Ovary (tissue), 9 donors: Measurements from ENCODE around the gene EFEMP2. TPM values are rescaled to one million over a fixed set of nuclear protein-coding genes. Genes with fewer than 3 reads are reported as not detected.
A peak's percentile ranks its signal among the peaks of the same experiment; 100 is the strongest.
"Not testable (repeated sequence)": the region's sequence is repeated elsewhere in the genome, so short reads cannot be mapped to it uniquely, and the experiment has no call there.

ENCODE experiments used
- DNase-seq, 5 donors: peaks; one replicate each; pipeline ENCODE4 v3.0.0-alpha.2; 2019 to 2020
- H3K27ac ChIP-seq, 2 donors: fragments of 200-600 bp; one replicate each; pipeline versions ENCODE4 v1.5.1 to v1.8.0; 2019 to 2022
- H3K27me3 ChIP-seq: fragments of 200-600 bp; one replicate; pipeline ENCODE4 v1.8.0; 2022
- H3K36me3 ChIP-seq: fragments of 200-600 bp; sonication (generic); one replicate; pipeline ENCODE4 v1.5.1; 2019
- H3K4me1 ChIP-seq: one replicate; pipeline ENCODE4 v1.8.1; 2013; ENCODE audit warnings: mild to moderate bottlenecking, moderate library complexity; ENCODE audit not compliant: insufficient read depth
- H3K4me3 ChIP-seq: fragments of 200-600 bp; sonication (generic); one replicate; pipeline ENCODE4 v1.5.1; 2017
- H3K9me3 ChIP-seq, 2 donors: fragments of 200-600 bp in 1 of 2; sonication (generic) in 1 of 2; one replicate each; pipeline versions ENCODE4 v1.5.1 to v1.8.1; 2013 to 2019; ENCODE audit warnings: mild to moderate bottlenecking in 1 of 2, moderate library complexity in 1 of 2
- EP300 ChIP-seq: sonication (generic); formaldehyde crosslinking; IDR thresholded peaks from one replicate; pipeline ENCODE4 v1.6.1; 2017; ENCODE audit warnings: antibody characterized with exemption
- POLR2A ChIP-seq: fragments of 450-650 bp; IDR thresholded peaks from one replicate; pipeline ENCODE4 v1.6.1; 2017; ENCODE audit warnings: antibody characterized with exemption, mild to moderate bottlenecking, moderate library complexity
- WGBS, 3 donors: extraction: QIAGEN DNeasy Blood & Tissue Kit in 1 of 3; methylation state at CpG; one replicate each; pipeline versions ENCODE4 v1.1.5 to v1.1.7; 2013 to 2017; 5-methylcytosine and 5-hydroxymethylcytosine counted together
- intact Hi-C, 4 donors: fragments of 100-400 bp; cut with DNase I; formaldehyde crosslinking; loops; one replicate each; pipeline versions ENCODE4 v1.11.0 to v1.15.1; 2022 to 2023
- polyA plus RNA-seq, 2 donors: library from polyadenylated mRNA; stranded (reverse); fragments of 200-250 nt in 1 of 2; fragments of 350-450 nt in 1 of 2; fragmentation: Illumina TruSeq in 1 of 2; extraction: RNeasy Lipid Tissue Mini Kit (QIAGEN cat#74804) in 1 of 2; gene quantifications; one replicate each; pipeline ENCODE4 v1.2.3, GENCODE V29; 2013 to 2014
- total RNA-seq, 7 donors: library from RNA; depleted of rRNA in 2 of 7; stranded (reverse); fragments of >200 nt in 2 of 7; fragmentation: NEBNext Ultra II Directional in 3 of 7; extraction: Animal tissue kit (Norgen Biotek cat#: 25700) in 3 of 7; gene quantifications; one replicate each; pipeline versions ENCODE4 v1.1.0 to v1.2.4, GENCODE V29; 2016 to 2023
- TF ChIP-seq, protein P1 (sequence below), 3 donors: fragments of 450-650 bp in 2 of 3; fragments of 200-600 bp in 1 of 3; IDR thresholded peaks; one replicate each; pipeline versions ENCODE4 v1.5.1 to v1.8.0; 2016 to 2022; ENCODE audit warnings: antibody characterized with exemption in 3 of 3, mild to moderate bottlenecking in 1 of 3
- donor health status: DM: no; HTN: no; CAD: no; lungs with moderate emphysema.
- donor health status: DM: no; HTN: no; CAD: no.
- donor health status: Bipolar disorder and iron deficiency.
- donor health status: DM: yes; HTN: yes; CAD: no.
- donor health status: DM: no; HTN: no; CAD: no.
- donor health status: DM: yes; HTN: yes; CAD: no.

EFEMP2 gene
- total and polyA plus RNA-seq, 9 donors = 46.6 to 172 (median 132) TPM

DNA sequence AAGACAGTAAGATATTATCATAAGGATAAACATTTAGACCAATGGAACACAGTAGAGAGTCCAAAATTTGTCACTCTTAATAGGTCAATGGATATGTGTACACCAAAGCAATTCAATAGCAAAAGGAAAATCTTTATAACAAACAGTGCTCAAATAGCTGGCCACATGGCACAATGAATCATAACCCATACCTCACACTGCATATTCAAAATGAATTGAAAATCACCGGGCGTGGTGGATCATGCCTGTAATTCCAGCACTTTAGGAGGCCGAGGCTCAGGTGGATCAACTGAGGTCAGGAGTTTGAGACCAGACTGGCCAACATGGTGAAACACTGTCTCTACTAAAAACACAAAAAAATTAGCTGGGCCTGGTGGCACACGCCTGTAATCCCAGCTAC, 30.5 kb downstream of the EFEMP2 start:
- 95 to 99% (median 95%) methylated on average over 4 of the region's 4 CpGs for WGBS, 3 donors
- Histone ChIP-seq H3K27me3 (no peaks in the 10 kb centered on the region), H3K4me1 (no peaks in the 10 kb centered on the region), H3K36me3 (no peaks in the 10 kb centered on the region), H3K9me3 (no peaks in the 10 kb centered on the region), H3K27ac (no peak overlapping the region), H3K4me3 (no peak overlapping the region)
- TF ChIP-seq POLR2A = no peak
- TF ChIP-seq EP300 = no peak
- TF ChIP-seq, protein P1, sequence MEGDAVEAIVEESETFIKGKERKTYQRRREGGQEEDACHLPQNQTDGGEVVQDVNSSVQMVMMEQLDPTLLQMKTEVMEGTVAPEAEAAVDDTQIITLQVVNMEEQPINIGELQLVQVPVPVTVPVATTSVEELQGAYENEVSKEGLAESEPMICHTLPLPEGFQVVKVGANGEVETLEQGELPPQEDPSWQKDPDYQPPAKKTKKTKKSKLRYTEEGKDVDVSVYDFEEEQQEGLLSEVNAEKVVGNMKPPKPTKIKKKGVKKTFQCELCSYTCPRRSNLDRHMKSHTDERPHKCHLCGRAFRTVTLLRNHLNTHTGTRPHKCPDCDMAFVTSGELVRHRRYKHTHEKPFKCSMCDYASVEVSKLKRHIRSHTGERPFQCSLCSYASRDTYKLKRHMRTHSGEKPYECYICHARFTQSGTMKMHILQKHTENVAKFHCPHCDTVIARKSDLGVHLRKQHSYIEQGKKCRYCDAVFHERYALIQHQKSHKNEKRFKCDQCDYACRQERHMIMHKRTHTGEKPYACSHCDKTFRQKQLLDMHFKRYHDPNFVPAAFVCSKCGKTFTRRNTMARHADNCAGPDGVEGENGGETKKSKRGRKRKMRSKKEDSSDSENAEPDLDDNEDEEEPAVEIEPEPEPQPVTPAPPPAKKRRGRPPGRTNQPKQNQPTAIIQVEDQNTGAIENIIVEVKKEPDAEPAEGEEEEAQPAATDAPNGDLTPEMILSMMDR (IDR thresholded peaks at IDR 0.05) = no peak
- DNase-seq = no peak
- intact Hi-C loops = no loop called here

DNA sequence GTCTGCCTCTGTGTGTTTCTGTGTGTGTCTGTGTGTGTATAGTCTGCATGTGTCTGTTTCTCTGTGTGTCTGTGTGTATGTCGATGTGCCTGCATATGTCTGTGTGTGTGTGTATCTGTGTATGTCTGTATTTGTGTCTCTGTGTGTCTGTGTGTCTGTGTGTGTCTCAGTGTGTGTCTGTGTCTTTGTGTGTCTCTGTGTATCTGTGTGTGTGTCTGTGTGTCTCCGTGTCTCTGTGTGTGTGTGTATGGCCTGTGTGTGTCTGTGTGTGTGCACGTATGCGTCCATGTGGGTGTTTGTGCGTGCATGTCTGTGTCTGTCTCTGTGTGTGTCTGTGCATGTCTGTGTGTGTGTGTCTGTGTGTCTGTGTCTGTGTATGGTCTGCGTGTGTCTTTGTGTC, 38.4 kb downstream of the EFEMP2 start:
- Histone ChIP-seq H3K27me3 (no peaks in the 10 kb centered on the region), H3K4me1 (peaks cover 3% of the 10 kb centered on the region), H3K4me3 (peak overlapping the region; percentile 40), H3K27ac (no peak overlapping the region), H3K36me3 (no peaks in the 10 kb centered on the region), H3K9me3 (no peaks in the 10 kb centered on the region)
- intact Hi-C loops = no loop called here
- TF ChIP-seq, protein P1 (IDR thresholded peaks at IDR 0.05) = no peak
- TF ChIP-seq EP300 = no peak
- no peak for TF ChIP-seq POLR2A
- 7 to 33% (median 8%) methylated on average over 6 of the region's 6 CpGs for WGBS, 3 donors
- DNase-seq = no peak

DNA sequence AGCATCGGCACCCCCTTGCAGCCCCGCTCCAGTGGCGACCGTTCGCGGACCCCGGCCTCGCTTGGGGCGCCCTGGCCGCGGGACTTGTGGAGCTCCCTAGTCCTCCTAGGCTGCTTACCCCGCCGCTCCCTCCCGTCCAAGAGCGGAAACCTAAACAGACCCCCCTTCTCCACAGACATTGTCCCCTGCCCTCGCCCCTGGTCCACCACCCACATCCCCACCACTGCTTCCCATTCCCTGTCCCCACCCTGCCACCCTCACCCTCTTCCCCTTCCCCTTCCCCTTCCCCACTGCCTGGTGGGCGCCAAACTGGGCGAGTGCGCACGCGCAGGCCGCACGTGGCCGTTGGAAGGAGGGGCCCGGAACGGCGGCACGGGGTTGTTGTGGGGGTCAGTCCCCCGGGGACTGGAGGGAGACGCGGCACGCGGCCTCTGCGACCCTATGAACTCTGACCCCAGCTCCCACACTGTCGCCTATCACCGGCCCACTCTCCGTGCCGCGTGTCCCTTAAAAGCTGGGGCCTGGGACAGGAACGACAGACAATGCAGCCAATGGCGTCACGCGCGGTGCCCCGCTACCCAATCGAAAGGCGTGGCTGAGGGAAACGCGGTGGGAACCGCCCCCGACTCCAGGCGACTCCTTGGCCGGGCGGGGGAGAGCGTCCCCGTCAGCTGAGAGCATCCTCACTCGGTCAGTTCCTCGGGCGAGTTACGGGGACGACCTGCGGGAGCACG, 39.1 kb downstream of the EFEMP2 start, which contains the start of gene SNX32:
Gene SNX32 (plus strand): TSS at position 667 of the 734 bp plus-strand sequence. CDS start 103 bp downstream, outside the sequence.
- WGBS, 3 donors = 0% methylated on average over 63 of the region's 63 CpGs
- DNase-seq = peak; percentile 94 to 97 (median 96)
- H3K9me3 ChIP-seq = no peaks in the 10 kb centered on the region
- no peaks in the 10 kb centered on the region for H3K36me3 ChIP-seq
- TF ChIP-seq EP300 = no peak
- no peak for TF ChIP-seq POLR2A
- TF ChIP-seq, protein P1 (IDR thresholded peaks at IDR 0.05) = no peak
- peaks cover 3% of the 10 kb centered on the region for H3K4me1 ChIP-seq
- intact Hi-C loops = no loop called here
- H3K4me3 ChIP-seq = peak within 1 kb of the TSS; percentile 40
- no peaks in the 10 kb centered on the region for H3K27me3 ChIP-seq
- H3K27ac ChIP-seq = no peak within 1 kb of the TSS

DNA sequence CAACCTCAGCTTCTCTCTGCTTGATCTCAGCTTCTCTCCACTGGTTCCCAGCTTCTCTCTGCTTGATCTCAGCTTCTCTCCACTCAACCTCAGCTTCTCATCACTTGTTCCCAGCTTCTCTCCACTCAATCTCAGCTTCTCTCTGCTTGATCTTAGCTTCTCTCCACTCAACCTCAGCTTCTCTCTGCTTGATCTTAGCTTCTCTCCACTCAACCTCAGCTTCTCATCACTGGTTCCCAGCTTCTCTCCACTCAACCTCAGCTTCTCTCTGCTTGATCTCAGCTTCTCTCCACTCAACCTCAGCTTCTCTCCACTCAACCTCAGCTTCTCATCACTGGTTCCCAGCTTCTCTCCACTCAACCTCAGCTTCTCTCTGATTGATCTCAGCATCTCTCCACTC, 40.4 kb downstream of the EFEMP2 start:
- H3K36me3 ChIP-seq, intact Hi-C loops, H3K9me3 ChIP-seq, H3K4me3 ChIP-seq, H3K4me1 ChIP-seq, DNase-seq, H3K27ac ChIP-seq, H3K27me3 ChIP-seq: not testable (repeated sequence)

- Histone ChIP-seq H3K4me3 (no peak overlapping the region), H3K36me3 (no peaks in the 10 kb centered on the region), H3K4me1 (peaks cover 2% of the 10 kb centered on the region), H3K27ac (no peak overlapping the region), H3K9me3 (no peaks in the 10 kb centered on the region), H3K27me3 (no peaks in the 10 kb centered on the region)
- intact Hi-C loops = no loop called here
- TF ChIP-seq, protein P1 (IDR thresholded peaks at IDR 0.05) = no peak
- TF ChIP-seq POLR2A (no peak), EP300 (no peak)
- DNase-seq = no peak
- WGBS, 3 donors = 57 to 60% (median 59%) methylated on average over 4 of the region's 4 CpGs
Measured at GRCh38 chr11:65829459-65829858, 43.1 kb downstream of the EFEMP2 start.
